ENCODE data around the gene IL21R.
"Not testable (repeated sequence)": the region's sequence is repeated elsewhere in the genome, so short reads cannot be mapped to it uniquely, and the experiment has no call there.

The IL21R gene

DNA sequence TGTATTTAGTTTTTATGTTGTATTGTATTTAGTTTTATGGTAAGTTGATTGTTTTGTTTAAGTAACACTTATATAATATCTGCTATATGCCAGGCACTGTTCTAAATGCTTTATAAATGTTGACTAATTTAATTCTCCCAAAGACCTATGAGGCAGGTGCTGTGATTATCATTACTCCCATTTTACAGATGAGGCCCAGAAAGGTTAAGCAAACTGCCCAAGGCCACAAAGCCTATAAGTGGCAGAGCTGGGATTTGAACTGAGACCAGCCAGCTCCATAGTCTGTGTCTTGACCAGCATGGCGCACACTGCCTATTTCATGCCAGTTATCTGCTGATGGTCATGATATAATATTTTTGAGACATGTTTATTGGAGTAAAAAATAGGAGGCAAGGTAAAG is 24.0 kb downstream of the IL21R start:
- in situ Hi-C loops (cut with HindIII; ENCODE audit: low sequenced_read_pairs): no loop called here

DNA sequence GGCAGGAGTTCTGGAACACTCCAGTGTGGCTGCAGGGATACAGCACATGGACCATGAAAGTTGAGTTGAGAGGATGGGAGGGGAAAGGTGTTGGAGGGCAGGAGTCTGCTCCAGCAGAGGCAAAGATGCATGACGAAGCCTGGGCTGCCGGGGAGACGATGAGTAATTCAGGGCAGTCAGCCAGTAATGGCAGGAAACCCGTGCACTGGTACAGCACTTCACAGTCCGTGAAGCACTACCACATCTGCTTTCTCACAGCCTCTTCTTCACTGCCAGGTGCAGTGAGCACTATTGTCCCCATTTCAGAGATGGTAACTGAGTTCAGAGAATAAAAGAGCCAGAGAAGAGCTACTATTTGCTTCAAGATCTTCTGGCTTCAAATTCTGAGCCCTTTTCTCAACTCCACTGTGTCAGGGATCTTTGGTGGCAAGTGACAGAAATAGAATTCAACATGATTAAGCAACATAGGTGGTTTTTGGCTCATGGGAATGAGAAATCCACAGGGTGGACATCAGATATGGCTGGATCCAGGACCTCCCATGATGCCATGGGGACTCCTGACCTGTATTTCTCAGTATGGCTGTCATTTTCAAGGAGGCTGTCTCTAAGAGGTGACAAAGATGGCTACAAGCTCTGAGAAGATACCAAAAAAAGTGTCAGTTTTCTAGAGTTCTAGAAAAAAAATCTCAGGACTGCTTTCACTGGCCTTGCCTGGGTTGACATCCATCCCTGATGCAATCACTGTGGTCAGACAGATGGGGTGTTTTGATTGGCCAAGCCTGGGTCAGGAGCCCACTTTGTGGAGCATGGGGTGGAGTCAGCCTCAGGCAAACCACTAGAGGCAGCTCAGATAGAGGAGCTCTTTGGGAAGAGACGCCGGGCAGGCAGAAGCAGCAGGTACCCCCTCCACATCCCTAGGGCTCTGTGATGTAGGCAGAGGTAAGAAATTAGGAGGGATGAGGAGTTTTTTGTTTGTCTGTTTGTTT is 24.7 kb downstream of the IL21R start:
- in situ Hi-C loops (cut with HindIII; ENCODE audit: low sequenced_read_pairs): no loop called here

DNA sequence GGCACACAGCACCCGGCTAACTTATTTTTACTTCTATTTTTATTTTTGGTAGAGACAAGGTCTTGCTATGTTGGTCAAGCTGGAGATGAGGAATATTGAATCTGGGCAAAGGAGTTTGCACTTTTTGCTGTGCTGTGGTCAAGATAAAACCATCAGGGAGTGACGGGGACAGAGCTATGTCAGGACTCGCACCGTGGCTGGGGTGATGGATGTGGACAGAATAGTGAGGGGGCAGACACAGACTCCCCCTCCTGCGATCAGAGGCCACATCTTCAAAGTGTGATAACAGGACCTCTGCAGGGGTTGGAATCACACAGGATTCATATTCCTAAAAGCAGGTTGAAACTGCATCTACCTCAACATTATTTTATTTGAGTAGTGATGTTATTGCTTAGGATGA is 25.6 kb downstream of the IL21R start:
- in situ Hi-C loops (cut with HindIII; ENCODE audit: low sequenced_read_pairs): no loop called here

DNA sequence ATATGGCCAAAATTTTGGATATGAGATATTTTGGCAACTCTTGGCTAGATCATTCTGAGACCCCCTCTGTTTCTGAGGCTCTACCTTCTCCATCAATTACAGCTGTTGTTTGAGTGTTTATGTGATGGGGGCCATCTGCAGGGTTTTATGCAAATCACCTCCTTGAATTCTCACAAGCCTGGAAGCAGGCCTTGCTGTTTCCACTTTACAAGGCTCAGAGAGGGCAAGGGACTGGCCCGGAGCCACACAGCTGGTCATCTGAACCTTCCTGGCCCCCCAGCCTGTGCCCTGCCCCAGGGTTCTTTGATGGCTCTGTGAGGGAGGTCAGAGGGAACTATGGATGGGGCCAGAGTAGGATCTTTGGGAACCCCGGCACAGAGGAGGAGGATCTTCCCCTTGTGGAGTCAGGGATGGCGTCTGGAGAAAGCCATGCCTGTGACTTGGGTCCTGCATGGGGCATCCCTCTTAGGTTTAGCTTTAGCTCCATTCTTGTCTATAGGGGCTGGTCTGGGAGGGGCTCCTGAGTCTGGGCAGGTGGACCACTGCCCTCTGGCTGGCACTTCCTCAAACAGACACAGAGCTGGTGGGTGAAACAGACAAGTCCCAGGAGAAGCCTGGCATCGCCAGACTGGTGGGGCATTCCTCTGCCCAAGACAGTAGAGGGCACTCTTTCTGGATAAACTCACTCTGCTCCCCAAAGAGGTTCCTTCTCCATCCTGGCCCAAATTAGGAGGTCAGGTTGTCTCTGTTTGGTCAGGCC is 26.2 kb downstream of the IL21R start:
- in situ Hi-C loops (cut with HindIII; ENCODE audit: low sequenced_read_pairs): no loop called here

DNA sequence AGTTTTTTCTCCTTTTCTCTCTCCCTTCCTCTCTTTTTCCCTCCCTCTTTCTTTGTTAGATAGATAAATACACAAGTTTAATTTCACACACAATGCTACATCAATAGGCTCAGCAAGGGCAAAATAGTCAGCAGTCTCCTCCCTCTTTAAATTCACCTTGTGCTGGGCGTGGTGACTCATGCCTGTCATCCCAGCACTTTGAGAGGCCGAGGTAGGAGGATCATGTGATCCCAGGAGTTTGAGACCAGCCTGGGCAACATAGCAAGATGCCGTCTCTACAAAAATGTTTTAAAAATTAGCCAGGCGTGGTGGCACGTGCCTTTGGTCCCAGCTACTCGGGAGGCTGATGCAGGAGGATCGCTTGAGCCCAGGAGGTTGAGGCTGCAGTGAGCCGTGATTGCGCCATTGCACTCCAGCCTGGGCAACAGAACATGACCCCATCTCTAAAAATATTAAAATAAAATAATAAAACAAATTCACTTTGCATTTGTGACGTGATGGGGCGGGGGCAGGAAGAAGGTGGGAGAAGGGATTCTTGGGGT is 27.4 kb downstream of the IL21R start:
- in situ Hi-C loops (cut with HindIII; ENCODE audit: low sequenced_read_pairs): no loop called here

DNA sequence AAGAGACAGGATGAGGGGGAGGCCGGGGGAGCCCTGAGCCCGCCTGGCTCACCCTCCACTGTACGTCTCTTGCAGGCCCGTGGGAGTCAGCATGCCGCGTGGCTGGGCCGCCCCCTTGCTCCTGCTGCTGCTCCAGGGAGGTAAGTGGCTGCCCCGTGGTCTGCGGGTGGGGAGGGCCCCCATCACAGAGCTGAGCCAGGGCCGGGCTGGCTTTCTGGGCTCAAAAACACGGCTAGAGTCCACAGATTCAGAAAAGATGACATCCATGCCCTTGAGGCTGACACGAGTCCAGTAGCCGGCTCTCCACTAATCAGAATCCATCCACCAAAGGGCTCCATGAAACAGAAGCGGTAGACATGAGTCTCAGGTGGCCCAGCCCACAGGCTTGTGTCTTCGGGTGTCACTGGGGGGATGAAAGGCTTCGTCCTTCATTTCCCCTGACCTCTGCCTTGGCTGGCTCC is 28.0 kb downstream of the IL21R start:
- in situ Hi-C loops (cut with HindIII; ENCODE audit: low sequenced_read_pairs): no loop called here

DNA sequence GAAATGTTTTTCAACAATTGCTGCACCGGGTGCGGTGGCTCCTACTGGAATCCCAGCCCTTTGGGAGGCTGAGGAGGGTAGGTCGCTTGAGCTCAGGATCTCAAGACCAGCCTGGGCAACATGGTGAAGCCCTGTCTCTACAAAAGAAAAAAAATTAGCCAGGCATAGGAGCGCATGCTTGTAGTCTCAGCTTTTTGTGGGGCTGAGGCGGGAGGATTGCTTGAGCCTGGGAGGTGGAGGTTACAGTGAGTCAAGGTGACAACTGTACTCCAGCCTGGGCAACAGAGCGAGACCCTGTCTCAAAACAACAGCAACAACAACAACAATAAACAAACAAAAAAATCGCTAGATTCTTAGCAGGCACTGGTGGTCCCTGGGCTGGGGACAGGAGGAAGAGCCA is 28.5 kb downstream of the IL21R start:
- in situ Hi-C loops (cut with HindIII; ENCODE audit: low sequenced_read_pairs): no loop called here

DNA sequence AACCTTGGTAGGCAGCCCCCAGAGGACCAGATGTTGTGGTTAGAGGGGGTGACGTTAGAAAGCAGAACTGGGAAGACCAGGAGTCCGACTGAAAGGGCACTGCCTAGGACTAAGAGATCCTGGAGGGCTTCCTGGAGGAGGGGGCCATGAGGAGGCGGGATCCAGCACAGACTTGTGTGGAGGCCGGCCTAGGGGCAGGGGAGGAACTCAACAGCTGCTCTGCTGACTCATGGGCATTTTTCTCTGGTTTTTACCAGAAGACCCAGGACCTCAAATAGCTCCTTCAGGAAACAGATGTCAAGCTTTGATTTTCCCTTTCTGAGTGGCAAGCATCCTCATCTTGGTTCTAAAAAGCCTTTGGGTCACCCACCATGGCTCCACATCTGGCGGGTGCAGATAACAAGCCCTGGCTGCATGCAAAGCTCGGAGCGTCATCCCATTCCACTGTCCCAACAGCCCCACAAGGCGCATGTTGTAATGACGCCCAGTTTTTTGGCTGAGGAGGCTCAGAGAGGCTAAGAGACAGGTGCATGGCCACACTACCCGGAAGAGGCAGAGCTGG is 29.0 kb downstream of the IL21R start:
- in situ Hi-C loops (cut with HindIII; ENCODE audit: low sequenced_read_pairs): no loop called here

DNA sequence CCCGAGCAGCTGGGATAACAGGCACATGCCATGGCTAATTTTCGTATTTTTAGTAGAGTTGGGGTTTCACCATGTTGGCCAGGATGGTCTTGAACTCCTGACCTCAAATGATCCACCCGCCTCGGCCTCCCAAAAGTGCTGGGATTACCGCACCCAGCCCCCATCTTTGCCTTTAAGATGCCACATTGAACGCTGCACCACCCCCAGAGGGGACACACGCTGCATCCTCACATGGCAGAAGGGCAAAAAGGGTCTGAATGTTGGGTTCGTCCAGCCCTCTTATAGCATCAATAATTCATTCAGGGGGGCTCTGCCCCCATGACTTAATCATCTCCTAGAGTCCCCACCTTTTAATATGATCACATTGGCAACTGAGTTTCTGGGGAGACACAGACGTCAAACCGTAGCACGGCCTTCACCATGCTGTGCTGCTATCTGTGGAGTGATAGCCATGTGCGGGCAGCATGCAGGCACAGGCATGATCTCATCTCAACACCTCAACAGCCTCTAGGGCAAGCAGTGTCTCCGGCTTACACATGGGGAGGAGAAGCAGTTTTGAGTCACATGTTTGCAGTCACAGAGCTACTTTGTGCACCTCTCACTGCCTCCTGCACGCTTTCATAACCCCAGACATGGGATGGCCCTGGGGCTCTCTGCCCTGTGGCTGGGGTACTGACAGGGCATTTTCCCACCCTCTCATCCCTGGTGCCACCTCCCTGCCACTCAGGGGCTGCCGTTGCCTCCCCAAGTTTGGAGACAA is 30.0 kb downstream of the IL21R start:
- in situ Hi-C loops (cut with HindIII; ENCODE audit: low sequenced_read_pairs): no loop called here

DNA sequence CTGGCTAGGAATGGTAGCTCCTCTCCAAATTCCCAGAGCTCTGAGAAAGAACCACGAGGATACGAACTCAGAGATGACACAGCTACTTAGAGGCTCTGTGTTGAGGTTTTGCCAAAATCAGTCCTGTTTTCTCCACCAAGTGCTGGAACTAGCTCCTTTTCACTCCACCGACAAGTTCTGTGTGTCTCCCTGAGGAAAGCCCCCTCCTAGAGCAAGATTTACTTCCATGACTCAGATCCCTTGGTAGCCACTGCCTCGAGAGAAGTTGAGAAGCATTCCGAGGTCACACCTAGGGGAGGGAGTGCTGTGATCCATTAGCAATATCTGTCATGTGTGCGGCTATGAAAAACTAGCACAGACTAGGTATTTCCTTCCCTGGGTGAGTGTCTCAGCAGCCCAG is 30.6 kb downstream of the IL21R start:
- in situ Hi-C loops (cut with HindIII; ENCODE audit: low sequenced_read_pairs): no loop called here

DNA sequence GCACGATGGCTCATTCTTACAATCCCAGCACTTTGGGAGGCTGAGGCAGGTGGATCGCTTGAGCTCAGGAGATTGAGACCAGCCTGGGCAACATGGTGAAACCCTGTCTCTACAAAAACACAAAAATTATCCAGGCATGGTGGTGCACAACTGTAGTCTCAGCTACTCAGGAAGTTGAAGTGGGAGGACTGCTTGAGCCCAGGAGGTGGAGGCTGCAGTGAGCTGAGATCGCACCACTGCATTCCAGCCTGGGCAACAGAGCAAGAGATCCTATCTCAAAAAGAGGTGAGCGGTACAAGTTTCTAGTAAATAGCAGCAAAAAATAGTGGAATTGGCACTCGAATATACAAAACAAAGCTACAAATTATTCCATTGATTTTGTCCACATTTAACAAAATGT is 31.2 kb downstream of the IL21R start:
- in situ Hi-C loops (cut with HindIII; ENCODE audit: low sequenced_read_pairs): not testable (repeated sequence)

DNA sequence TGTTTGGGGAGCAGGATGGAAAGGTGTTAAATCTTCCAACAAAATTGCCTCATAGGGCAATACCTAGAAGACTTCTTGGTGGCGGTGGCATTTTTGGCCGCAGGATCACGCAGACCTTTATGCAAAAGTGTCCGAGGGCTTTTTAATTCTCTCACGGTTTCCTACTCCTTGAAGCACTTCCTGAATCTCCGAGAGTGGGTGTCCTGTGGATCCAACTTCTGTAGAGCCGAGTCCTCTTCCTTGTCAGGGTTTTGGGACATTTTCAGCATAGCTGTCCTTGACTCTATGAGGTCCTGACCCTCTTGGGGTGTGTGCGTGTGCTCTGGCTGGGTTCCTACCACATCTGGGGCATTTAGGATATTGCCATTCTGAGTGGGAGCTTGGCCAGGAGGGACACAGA is 31.7 kb downstream of the IL21R start:
- in situ Hi-C loops (cut with HindIII; ENCODE audit: low sequenced_read_pairs): no loop called here

DNA sequence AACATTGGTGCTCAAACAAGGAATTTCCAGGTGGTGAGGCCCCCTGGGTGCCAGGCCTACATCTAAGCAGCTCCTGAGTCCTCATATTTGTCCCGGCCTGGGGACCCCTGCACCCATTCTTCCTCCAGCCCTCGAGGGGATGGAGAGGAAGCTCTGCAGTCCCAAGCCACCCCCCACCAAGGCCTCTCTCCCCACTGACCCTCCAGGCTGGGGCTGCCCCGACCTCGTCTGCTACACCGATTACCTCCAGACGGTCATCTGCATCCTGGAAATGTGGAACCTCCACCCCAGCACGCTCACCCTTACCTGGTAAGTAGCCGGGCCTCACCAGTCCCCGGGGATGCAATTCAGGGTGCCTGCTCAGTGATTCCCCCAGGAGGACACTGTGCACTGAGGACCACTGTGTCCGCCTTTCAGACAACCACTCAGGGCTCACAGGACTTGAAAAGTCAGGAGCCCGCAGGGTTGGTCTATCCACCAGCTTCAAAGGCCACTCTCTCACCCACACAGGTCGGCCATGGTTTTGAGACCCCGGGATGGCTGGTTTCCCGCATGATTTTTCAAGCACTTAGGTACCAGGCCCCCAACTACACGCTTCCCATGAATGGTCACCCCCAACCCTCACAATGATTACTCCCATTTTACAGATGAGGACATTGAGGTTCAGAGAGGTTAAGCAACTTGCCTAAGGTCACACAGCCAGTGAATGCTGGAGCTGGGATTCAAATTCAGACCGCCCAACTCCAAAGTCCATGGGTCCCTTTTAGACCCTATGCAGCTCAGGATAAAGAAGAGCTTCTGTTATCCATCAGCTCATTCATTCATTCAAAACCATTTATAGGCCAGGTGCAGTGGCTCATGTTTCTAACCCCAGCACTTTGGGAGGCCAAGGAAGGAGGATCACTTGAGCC is 32.4 kb downstream of the IL21R start:
- in situ Hi-C loops (cut with HindIII; ENCODE audit: low sequenced_read_pairs): no loop called here

DNA sequence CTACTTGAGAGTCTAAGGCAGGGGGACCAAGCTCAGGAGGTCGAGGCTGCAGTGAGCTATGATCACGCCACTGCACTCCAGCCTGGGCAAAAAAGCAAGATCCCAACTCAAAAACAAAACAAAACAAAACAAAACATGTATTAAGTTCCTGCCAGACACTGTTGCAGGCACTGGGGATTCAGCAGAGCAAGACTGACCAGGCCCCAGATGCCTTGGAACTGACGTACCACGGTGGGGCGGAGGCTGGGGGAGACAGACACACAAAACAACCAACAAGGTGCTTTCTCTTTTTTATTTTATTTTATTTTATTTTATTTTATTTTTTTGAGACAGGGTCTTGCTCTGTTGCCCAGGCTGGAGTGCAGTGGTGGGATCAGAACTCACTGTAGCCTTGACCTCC is 33.2 kb downstream of the IL21R start:
- in situ Hi-C loops (cut with HindIII; ENCODE audit: low sequenced_read_pairs): not testable (repeated sequence)

DNA sequence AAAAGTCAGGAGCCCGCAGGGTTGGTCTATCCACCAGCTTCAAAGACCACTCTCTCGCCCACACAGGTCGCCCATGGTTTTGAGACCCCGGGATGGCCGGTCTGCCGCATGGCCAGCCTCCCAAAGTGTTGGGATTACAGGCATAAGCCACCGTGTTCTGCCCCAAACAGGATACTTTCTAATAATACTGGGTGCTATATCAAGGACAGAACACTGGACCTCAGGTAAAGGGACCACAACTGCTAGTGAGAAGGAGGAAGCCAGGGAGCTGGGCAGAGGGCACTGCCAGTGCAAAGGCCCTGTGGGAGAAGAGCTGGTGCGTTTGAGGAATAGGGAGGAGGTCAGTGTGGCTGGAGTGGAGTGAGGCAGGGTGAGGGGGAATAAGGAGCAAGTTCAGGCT is 34.1 kb downstream of the IL21R start:
- in situ Hi-C loops (cut with HindIII; ENCODE audit: low sequenced_read_pairs): no loop called here

DNA sequence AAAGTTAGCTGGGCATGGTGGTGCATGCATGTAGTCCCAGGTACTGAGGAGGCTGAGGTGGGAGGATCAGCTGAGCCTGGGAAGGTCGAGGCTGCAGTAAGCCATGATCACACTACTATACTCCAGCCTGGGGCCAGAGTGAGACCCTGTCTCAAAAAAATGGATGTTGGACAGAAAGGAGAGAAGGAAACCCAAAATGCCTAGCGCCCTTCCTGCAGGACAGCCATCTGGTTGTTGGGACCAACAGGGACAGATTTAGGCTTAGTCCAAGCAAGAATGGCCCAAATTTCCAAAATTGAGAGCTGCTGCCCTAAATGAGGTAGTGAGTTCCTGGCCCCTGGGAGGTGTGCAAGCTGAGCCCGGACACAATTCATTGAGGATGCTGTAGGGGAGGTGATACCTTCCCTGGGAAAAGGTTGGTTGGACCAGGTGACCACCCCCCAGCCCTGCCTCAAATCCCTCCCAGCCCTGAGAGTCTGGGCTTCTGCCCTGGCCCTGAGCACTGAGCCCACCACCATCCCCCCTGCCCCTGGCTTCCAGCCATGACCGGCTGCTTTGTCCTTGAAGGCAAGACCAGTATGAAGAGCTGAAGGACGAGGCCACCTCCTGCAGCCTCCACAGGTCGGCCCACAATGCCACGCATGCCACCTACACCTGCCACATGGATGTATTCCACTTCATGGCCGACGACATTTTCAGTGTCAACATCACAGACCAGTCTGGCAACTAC is 35.1 kb downstream of the IL21R start:
- in situ Hi-C loops (cut with HindIII; ENCODE audit: low sequenced_read_pairs): no loop called here

DNA sequence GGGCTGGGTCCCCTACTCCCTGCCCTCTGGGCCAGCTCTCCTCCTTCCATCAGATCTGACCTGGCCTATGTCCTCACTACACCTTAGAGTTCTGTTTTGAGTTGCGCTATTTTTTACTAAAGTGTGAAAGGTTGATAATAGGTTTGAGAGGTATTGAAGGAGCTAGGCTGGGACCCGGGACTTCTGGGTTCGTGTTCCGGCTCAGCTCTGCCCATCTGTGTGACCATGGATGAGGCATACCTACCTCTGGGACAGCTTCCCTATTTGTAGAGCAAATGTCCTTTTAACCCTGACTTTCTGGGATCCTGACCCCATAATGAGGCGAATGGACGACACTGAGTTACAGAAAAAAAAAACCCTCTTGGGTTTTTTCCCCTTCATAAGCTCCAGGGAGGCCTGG is 36.0 kb downstream of the IL21R start:
- in situ Hi-C loops (cut with HindIII; ENCODE audit: low sequenced_read_pairs): no loop called here

DNA sequence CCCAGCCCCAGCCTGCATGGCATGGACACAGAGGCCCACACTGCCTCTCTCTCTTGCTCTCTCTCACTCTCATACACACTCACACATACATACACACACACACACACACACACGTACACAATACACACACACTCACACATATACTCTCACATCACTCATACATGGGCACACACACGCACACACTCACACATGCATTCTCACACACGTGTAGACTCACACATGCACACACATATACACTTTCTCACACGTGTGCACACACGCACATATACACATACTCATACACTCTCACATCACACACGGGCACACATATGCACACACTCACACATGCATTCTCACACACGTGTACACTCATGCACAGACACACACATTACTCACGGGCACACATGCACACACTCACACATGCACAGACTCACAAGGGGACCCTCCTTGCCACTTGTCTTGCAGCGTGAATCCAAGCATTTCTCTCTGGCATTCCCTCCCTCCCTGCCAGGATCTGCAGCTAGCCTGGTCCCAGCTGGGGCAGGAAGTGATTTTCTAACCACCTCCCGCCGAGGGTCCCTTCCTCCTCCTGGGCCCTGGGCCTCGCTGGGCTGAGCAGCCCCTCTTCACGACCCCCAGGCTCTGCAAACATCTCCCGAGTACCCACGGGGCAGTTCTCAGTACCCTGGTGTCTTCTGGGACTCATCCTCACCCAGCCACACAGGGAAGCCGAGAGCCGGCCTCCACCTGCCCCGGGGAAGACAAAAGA is 37.5 kb downstream of the IL21R start:
- in situ Hi-C loops (cut with HindIII; ENCODE audit: low sequenced_read_pairs): loop anchor here (5.0 kb wide), 1 partner anchor 272 kb away; no protein-coding TSS in a partner anchor
